Raji (cell line): Measurements from ENCODE around the gene CRABP2.

Experiments used
- POLR2A ChIP-seq: IDR thresholded peaks from 2 replicates; pipeline ENCODE4 v1.6.1; 2011; ENCODE audit warnings: low read depth, low read length, control low read depth; ENCODE audit not compliant: insufficient read depth

CRABP2 gene

GRCh38 chr1:156691665-156692440 lies 13.5 kb downstream of the CRABP2 start:
- TF ChIP-seq POLR2A, result no peak

DNA sequence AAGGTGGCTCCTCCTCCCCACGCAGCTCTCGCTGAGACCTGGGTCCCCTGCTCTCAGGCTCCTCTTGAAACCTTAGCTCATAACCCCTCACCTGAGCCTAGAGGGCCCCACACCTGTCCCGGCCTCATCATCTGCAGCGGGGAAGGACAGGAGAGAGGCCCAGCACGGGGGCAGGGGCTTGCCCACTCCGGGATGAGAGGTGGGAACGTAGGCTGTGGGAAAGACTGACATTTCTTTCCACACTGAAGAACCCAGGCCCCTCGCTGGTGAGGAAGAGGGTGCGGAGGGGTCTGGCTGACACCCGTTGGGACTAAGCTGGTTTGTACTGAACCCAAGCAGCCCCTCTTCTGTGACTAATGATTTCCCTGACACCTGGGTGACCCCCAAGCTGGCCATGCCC lies 14.2 kb downstream of the CRABP2 start:
- no peak for TF ChIP-seq POLR2A

DNA sequence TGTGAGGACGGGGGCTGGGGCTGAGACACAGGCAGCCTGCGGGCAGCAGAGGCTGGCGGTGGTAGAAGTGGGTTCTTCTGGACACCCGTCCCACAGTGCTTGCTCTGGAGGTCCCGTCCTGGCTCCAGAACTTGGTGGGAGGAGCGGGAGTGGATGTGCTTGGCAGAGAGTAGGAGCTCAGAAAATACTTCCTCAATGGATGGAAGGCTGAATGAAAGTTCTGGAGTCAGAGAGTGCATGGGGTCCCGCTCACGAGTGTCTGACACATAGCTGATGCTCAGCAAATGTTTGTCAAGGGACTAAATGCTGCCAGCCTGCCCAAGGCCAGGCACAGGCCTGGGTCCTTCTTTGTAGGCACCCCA lies 14.7 kb downstream of the CRABP2 start:
- no peak for TF ChIP-seq POLR2A

DNA sequence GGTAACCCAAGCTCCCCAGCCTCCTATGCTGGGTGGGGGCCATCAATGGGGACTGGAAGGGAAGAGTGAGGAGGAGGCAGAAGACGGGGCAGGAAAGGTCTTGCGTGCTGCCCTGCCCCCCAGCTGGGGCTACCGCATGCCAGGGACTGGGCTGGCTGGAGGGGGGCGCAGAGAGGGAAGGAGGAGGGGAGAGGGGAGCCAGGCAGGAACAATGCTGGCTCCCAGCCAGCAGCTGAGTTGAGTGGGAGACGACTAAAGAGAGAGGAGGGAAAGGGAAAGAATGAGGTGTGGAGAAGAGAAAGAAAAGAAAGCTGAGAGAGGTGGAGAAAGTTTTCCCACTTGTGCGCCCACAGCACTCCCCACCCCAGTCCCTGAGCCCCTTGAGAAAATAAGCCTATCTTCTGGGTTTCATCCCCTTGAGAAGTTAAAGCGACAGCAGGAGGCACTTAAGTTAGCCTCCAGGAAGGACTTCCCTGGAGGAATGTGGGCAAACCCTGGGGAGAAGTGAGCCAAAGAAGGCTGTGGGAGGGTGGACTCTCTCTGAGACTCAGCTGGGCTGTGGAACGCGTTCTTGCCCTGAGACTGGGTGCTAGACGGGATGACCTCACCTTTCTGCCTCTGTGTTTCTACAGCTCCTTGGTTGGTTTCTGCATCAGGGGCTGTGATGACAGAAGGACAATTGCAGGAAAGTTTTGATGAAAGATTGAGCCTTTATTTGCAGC lies 15.3 kb downstream of the CRABP2 start:
- TF ChIP-seq POLR2A, result no peak

DNA sequence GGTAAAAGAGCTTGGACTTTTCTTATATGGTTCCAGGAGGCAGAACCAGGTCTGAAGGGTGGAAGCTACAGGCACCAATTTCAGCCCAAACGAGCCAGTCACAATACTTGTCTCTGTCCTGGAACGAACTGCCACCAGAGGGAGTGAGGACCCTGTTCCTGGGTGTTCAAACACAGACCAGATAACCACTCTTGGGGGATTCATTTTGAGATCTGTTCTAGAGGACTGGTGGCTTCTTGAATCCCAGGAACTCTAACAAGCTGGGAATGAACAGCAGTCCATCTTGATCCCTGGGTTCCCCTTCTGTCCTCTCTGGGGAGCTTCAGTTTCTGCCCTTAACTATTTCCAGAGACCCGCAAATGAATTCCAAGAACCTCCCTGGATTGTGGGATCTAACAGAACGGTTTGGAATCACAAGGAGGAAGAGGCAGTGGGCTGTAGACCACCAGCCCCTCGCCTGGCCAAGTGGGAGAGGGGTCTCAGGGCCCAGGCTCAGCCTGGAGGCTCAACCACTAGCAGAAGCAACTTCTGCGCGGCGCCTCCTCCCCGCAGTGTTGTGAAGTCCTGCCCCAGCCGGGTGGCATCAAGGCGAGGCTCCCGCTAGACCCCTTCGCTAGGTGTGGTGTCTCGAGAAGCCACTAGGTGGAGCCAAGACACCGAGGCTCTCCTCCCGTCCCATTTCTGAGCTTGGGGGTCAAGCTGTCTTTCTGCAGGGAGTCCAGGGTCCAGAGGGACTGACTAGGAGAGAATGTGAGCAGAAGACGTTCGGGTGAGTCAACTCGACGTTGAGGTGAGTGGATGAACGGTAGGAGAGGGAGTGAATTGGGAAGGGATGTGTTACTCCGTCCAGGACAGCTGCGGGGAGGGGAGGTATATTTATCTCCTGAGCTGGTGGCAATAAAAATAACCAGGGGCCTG lies 16.1 kb downstream of the CRABP2 start:
- no peak for TF ChIP-seq POLR2A

GRCh38 chr1:156684227-156684782 lies 21.1 kb downstream of the CRABP2 start:
- no peak for TF ChIP-seq POLR2A

- TF ChIP-seq POLR2A, result no peak
These were observed 23.1 kb downstream of the CRABP2 start for GRCh38 chr1:156682166-156682890.

- no peak for TF ChIP-seq POLR2A
These were observed 24.0 kb downstream of the CRABP2 start for GRCh38 chr1:156681196-156681960.

GRCh38 chr1:156680056-156680455 lies 25.3 kb downstream of the CRABP2 start:
- no peak for TF ChIP-seq POLR2A

GRCh38 chr1:156677616-156678596 lies 27.5 kb downstream of the CRABP2 start:
- no peak for TF ChIP-seq POLR2A

- TF ChIP-seq POLR2A, result no peak
These were observed 28.4 kb downstream of the CRABP2 start, which contains the start of gene NES for GRCh38 chr1:156676820-156677615. Gene NES, minus strand, starts transcription at chr1:156677407. Its CDS starts 143 bp downstream, at chr1:156677264.
